Activated CD8-positive, alpha-beta memory T cell treated with anti-CD3 and anti-CD28 coated beads for 1 hour (primary cell): ENCODE data around the gene NSMF.
"Not testable (repeated sequence)": the region's sequence is repeated elsewhere in the genome, so short reads cannot be mapped to it uniquely, and the experiment has no call there.

Experiments used
- DNase-seq, 2 donors: peaks; one replicate each; pipeline ENCODE4 v3.0.0-alpha.2; 2020; ENCODE audit warnings: low read depth in 1 of 2; ENCODE audit errors: extremely low read depth in 1 of 2

Gene NSMF

GRCh38 chr9:137416563-137417151 lies 42.5 kb downstream of the NSMF start:
- DNase-seq: no peak

GRCh38 chr9:137416006-137416562 lies 43.0 kb downstream of the NSMF start:
- DNase-seq: no peak

- DNase-seq: no peak
Measured at GRCh38 chr9:137415451-137415850, 43.7 kb downstream of the NSMF start.

- no peak for DNase-seq
Measured at GRCh38 chr9:137412431-137412830, 46.7 kb downstream of the NSMF start.

GRCh38 chr9:137411645-137412380 lies 47.3 kb downstream of the NSMF start:
- DNase-seq: peak in 1 of 2 donors; percentile 16

GRCh38 chr9:137411260-137411644 lies 47.9 kb downstream of the NSMF start:
- DNase-seq: no peak

- no peak for DNase-seq
Measured at GRCh38 chr9:137410891-137411249, 48.3 kb downstream of the NSMF start.

GRCh38 chr9:137410236-137410890 lies 48.8 kb downstream of the NSMF start:
- not testable (repeated sequence) for DNase-seq

- no peak for DNase-seq
Measured at GRCh38 chr9:137409515-137409914, 49.6 kb downstream of the NSMF start.

- no peak for DNase-seq
Measured at GRCh38 chr9:137408651-137409405, 50.3 kb downstream of the NSMF start.

GRCh38 chr9:137407590-137408300 lies 51.4 kb downstream of the NSMF start:
- DNase-seq: no peak

GRCh38 chr9:137406876-137407589 lies 52.1 kb downstream of the NSMF start:
- peak; percentile 14 to 38 for DNase-seq

- DNase-seq: no peak
Measured at GRCh38 chr9:137406085-137406760, 52.9 kb downstream of the NSMF start.

GRCh38 chr9:137405677-137406081 lies 53.5 kb downstream of the NSMF start:
- DNase-seq: no peak

GRCh38 chr9:137404961-137405567 lies 54.1 kb downstream of the NSMF start:
- DNase-seq: no peak

GRCh38 chr9:137403269-137403668 lies 55.9 kb downstream of the NSMF start:
- DNase-seq: no peak

GRCh38 chr9:137402746-137403145 lies 56.4 kb downstream of the NSMF start:
- no peak for DNase-seq

- DNase-seq: no peak
Measured at GRCh38 chr9:137398561-137399468, 60.3 kb downstream of the NSMF start.
